Measurements from ENCODE around the gene EPN3.

The EPN3 gene

DNA sequence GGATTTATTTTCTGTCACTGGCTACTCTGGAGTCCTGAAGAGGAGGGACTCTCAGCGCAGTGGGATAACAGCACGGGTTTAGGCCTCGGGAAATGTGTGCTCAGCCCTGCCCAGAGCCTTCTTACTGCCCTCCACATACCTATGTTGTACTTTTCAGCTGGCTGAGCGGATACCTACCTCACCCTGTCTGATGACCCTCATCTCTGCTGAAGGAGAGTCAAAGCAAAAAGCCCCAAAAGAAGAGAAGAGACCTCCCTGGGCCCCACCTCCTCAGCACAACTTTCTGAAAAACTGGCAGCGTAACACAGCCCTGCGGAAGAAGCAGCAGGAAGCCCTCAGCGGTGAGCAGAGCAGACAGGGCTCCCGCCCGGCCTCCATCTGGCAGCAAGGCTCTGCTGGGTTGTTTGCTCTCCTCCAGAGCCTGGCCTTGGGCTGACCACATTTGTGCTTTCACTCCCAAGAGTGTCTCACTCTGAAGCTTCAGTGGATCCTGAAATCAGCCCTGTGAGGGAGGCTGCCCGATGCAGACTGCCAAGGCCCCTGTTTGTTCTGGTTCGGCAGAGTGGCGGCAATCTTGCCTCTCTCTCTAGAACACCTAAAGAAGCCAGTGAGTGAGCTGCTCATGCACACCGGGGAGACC is 14.0 kb upstream of the EPN3 start:
- TF ChIP-seq GATA3 (IDR thresholded peaks at IDR 0.05; ENCODE audit: low read depth, low read length) (no peak), GATA2 (IDR thresholded peaks at IDR 0.05; ENCODE audit: low read depth, low read length) (no peak)

DNA sequence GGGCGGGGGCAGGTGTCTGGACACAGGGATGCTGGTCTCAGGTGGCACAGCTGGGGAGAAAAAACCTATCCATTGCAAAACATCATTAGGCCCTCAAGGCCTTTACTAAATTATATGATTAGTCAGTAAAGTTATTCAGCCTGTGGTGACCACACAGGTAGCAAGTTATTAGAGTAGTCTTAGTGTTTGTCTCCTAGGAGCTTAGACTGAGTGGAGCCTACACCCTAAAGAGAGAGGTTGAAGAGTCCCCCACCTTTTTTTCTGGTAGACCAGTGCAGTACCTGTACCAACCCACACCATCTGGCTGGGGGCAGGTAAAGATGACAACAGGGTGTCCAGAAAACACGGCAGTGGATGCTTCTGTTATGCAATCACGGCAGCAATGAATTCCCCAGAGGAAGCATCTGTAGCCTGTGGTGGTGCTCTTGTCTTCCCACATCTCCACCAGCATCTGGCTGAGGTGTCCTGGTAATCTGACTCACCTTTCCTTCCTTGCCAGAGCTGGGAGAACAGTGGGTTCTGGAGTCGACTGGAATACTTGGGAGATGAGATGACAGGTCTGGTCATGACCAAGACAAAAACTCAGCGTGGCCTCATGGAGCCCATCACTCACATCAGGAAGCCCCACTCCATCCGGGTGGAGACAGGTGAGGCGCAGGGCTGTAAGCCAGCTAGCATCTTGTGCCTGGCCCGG is 13.2 kb upstream of the EPN3 start:
- TF ChIP-seq GATA2 (IDR thresholded peaks at IDR 0.05; ENCODE audit: low read depth, low read length) (no peak), GATA3 (IDR thresholded peaks at IDR 0.05; ENCODE audit: low read depth, low read length) (no peak)

DNA sequence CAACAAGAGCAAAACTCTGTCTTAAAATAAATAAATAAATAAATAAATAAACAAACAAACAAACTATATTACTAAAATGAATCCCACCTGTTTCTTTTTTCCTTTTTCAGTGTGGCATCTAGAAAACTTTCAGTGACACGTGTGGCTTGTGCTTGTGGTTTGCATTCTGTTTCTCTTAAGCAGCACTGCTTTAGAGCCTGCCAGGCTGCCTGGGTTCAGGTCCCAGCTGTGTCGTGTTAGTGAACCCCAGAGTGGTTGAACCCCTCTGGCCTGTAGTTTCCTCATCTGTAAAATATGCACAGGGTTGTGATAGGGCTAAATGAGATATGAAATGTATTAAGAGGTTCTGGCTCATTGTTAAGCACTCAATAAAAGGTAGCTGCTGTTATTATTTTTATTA is 12.1 kb upstream of the EPN3 start:
- no peak for TF ChIP-seq GATA3 (IDR thresholded peaks at IDR 0.05; ENCODE audit: low read depth, low read length)
- no peak for TF ChIP-seq GATA2 (IDR thresholded peaks at IDR 0.05; ENCODE audit: low read depth, low read length)

DNA sequence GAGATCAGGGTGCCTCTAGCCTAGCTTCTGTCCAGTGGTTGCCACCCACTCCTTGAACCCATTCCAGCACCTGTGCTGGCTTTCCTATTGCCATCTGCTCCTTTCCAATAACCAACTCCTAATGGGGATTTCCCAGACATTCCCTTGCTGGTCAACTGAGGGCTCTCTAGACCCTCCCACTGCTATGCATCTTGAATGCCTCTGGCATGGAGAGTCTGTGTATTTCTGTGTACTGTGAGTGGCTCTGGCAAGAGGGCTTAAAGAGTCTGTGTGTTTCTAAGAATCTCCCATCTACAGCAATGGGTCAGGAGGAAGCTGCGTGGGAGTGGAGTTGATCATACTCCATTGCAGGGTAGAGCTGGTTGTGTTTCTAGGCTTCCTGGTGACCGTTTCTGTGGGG is 11.0 kb upstream of the EPN3 start:
- TF ChIP-seq GATA2 (IDR thresholded peaks at IDR 0.05; ENCODE audit: low read depth, low read length), result no peak
- no peak for TF ChIP-seq GATA3 (IDR thresholded peaks at IDR 0.05; ENCODE audit: low read depth, low read length)

DNA sequence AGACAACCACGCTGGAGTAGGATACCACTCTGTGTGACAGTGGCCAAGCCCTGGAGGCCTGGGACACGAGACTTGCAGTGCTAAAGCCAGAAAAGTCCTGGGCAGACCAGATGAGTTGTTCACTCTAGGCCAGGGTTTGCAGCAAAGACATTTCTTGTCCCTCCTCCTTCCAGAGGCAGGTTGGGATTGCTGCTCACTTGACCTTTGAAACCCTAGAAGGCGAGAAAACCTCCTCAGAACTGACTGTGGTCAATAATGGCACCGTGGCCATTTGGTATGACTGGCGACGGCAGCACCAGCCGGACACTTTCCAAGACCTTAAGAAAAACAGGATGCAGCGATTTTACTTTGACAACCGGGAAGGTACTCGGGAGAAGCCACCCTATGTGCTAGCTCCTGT is 9.8 kb upstream of the EPN3 start:
- TF ChIP-seq GATA3 (IDR thresholded peaks at IDR 0.05; ENCODE audit: low read depth, low read length), result no peak
- no peak for TF ChIP-seq GATA2 (IDR thresholded peaks at IDR 0.05; ENCODE audit: low read depth, low read length)

DNA sequence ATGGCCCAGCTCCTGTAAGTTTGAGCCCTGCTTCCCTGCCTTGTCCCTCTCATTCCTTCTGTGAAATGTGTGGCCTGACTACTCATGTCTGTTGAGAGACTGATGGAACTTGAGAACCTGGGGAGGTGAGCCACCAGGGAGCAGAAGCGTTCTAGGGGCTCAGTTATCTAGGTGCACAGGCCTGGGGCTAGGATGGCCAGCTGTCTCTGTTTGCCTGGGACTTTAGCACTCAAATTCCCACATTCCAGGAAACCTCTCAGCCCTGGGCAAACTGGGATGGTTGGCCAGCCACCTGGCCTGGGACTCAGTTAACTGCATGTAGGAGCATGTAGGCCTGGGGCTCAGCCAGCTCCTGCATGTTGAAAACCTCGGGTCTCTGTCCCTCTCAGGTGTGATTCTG is 9.3 kb upstream of the EPN3 start:
- TF ChIP-seq GATA2 (IDR thresholded peaks at IDR 0.05; ENCODE audit: low read depth, low read length), result no peak
- no peak for TF ChIP-seq GATA3 (IDR thresholded peaks at IDR 0.05; ENCODE audit: low read depth, low read length)

DNA sequence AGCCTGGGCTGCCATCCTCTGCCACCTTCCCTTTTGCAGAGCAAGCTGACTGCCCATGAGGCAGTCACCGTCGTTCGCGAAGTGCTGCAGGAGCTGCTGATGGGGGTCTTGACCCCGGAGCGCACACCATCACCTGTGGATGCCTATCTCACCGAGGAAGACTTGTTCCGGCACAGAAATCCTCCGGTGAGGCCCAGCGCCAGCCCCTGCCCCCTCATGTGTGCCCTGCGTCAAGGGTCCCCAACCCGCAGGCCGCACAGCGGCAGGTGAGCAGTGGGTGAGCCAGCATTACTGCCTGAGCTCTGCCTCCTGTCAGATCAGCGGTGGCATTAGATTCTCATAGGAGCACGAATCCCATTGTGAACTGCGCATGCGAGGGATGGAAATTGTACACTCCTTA is 7.7 kb upstream of the EPN3 start:
- TF ChIP-seq GATA3 (IDR thresholded peaks at IDR 0.05; ENCODE audit: low read depth, low read length) (no peak), GATA2 (IDR thresholded peaks at IDR 0.05; ENCODE audit: low read depth, low read length) (no peak)

DNA sequence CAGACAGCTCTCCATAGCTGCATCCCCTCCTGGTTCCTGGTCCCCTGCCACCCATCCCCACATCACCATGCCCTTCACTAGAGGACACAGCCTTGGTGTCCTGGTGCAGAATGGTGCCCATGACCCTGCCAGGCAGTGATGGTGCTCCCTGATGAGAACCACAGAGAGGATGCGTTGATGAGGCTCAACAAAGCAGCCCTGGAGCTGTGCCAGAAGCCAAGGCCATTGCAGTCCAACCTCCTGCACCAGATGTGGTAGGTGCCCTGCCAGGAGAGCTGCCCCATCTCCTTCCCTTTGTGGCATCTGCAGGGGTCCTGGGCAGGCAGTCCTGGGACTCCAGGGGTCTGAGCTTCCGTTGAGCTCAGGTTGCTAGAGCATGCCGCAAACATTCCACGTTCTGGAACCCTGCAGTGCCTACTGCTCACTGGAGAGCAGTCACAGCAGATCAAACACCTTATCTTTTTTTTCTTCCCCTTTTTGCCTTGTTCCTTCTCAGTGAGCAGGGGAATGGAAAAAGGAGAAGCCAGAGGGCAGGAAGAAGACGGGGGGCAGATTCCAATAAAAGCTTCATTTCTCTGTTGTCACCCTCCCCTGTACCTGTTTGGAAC is 5.3 kb upstream of the EPN3 start:
- no peak for TF ChIP-seq GATA3 (IDR thresholded peaks at IDR 0.05; ENCODE audit: low read depth, low read length)
- no peak for TF ChIP-seq GATA2 (IDR thresholded peaks at IDR 0.05; ENCODE audit: low read depth, low read length)

DNA sequence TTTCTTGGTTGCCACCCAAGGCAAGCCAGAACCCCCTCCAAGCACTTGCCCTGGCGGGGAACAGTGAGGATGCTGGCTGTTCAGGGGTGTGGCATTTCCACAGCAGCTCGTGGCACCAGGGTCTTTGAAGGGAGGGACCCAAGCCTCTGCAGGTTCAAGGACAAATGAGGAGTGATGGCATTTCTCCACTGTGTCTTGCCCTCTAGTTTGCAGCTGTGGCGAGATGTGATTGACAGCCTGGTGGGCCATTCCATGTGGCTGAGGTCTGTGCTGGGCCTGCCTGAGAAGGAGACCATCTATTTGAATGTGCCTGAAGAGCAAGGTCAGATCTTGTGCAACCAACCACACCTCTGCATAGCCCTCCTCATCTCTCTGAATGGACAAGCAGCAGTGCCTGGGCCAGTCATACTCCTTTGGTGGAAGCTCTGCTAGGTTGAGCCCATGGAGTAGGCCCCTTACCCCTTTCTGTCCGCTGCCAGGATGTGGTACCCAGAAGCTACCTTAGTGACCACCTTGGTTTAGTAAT is 4.5 kb upstream of the EPN3 start:
- TF ChIP-seq GATA2 (IDR thresholded peaks at IDR 0.05; ENCODE audit: low read depth, low read length) (no peak), GATA3 (IDR thresholded peaks at IDR 0.05; ENCODE audit: low read depth, low read length) (no peak)

DNA sequence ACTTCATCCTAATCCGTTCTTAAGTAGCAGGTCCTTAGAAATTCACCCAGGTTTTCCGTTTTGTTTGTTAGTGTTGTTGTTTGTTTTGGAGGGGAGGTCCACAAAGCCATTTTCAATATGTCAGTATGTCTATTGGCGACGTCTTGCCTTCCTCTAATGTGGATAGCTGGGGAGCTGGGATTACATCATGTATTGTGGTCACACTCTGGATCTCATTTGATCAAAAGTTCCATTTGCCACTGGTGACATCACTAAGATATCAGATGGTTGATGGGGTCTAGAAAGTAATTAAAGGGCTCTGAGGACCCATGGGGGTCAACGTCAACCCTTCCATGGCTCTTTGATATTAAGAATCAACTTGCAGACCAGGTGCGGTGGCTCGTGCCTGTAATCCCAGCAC is 2.7 kb upstream of the EPN3 start:
- TF ChIP-seq GATA2 (IDR thresholded peaks at IDR 0.05; ENCODE audit: low read depth, low read length), result no peak

DNA sequence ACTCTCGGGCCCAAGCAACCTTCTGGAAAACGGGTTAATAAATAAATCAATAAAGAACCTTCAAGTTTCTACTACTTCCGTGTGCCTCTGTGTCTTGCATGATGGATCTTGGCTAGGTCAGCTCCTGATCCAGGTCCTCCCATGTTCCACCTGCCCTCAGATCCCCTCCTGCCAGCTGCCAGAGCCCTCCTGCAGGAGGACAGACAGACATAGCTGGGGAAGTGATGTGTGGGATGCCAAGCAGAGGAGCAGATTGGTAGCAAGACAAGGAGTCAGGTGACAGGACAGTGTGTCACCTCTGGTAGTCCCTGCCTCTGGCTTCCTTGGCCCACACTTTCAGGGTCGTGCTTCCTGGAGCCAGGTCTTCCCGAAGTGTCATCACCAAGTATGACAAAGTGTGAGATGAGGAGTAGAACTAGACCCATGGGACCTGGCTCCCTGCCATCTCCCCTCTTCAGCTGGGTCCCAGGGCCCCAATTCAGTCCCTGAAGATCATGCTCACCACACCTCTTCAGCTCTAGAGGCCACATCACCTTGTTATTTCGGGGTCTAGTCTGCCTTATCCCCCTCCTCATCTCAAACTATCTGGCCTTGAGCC is 1.0 kb upstream of the EPN3 start:
- TF ChIP-seq GATA2 (IDR thresholded peaks at IDR 0.05; ENCODE audit: low read depth, low read length) (no peak), GATA3 (IDR thresholded peaks at IDR 0.05; ENCODE audit: low read depth, low read length) (no peak)

DNA sequence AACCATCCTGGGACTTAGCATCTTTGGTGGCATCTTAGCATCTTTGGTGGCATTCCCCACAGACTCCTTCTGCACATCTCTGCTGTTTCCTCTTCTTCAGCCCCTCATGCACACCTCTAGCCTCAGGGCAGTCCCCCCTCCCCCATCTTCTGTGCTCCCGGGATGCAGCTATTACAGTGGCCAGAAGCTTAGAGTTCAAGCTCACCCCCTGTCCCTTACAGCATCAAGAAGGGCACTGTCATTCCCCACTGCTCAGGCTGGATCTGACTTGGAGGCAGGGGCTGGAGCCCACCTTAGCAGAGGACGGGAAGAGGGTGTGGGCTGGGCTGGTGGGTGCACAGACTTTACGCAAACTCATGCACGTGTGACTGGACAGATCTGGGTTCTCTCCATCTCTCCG is 650 bp downstream of the EPN3 start:
- TF ChIP-seq GATA2 (IDR thresholded peaks at IDR 0.05; ENCODE audit: low read depth, low read length) (no peak), GATA3 (IDR thresholded peaks at IDR 0.05; ENCODE audit: low read depth, low read length) (no peak)

DNA sequence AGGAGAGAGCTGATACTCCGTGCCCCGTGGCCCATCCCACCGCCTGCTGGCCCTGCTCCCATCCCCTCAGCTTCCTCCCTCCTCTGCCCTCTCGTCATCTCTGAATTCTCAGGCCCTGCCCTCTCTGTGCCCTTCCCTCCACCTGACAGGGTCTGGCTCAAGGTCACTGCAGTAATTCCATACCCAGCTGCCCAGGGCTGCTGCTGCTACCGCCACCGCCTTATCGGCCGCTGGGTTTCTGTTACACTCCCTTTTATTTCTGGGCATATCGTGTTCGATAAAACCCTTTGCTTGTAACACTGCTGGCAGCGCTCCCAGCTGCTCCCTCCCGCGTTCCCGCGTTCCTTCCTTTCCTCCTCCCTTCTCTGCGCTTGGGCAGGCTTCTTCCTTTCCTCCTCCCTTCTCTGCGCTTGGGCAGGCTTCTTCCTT is 1.2 kb downstream of the EPN3 start:
- TF ChIP-seq GATA3 (IDR thresholded peaks at IDR 0.05; ENCODE audit: low read depth, low read length) (no peak), GATA2 (IDR thresholded peaks at IDR 0.05; ENCODE audit: low read depth, low read length) (peak; percentile 77)

DNA sequence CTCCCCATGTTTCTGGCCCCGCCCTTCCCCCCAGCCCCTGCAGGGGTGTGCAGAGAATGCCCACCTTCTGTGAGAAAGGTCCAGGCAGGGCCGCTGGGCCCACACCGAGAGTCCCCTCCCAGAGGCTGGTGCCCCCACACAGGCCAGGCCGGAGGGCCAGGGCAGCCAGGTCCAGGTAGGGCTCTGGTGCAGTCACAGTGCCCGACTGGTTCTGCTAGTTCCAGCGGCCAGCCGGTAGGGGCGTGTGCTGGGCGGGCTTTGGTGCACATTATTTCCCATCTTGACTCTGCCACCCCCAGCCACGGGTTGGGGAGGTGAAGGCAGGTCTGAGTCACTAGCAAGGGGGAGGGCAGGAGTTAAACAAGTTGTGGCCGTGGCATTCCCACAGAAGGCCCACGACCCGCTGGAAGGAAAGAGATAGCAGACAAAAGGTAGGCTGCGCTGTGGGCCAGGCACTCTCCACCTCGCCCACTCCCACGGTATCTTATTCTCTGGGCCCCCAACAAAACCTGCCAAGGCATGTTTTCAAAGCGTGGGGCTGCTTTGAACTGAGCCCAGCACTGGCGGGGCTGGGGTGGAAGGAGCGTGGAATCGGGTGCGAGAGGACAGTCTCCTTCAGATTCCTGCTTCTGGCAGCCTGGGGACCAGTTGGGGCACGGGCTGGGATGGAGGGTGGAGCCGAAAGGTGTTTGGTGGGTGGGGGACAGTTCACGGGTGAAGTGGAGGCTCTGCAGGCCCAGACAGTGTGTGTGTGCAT is 1.9 kb downstream of the EPN3 start:
- TF ChIP-seq GATA2 (IDR thresholded peaks at IDR 0.05; ENCODE audit: low read depth, low read length) (no peak), GATA3 (IDR thresholded peaks at IDR 0.05; ENCODE audit: low read depth, low read length) (no peak)

Data from SH-SY5Y (cell line).